Muscle layer of colon (tissue), 2 donors: ENCODE measurements around the gene ADGRB3.

Source experiments
- H3K27ac ChIP-seq: one replicate; pipeline ENCODE4 v1.7.0; 2013; ENCODE audit warnings: low read depth, mild to moderate bottlenecking, low read length, moderate library complexity
- H3K27me3 ChIP-seq, 2 donors: one replicate each; pipeline ENCODE4 v1.7.0; 2013; ENCODE audit warnings: low read length in 2 of 2, mild to moderate bottlenecking in 2 of 2; ENCODE audit not compliant: insufficient read depth in 2 of 2, control insufficient read depth in 1 of 2
- H3K36me3 ChIP-seq: one replicate; pipeline ENCODE4 v1.7.0; 2013; ENCODE audit warnings: mild to moderate bottlenecking, low read length; ENCODE audit not compliant: insufficient read depth
- H3K4me1 ChIP-seq: one replicate; pipeline ENCODE4 v1.7.0; 2013; ENCODE audit warnings: mild to moderate bottlenecking, low read length; ENCODE audit not compliant: insufficient read depth
- H3K4me3 ChIP-seq, 2 donors: one replicate each; pipeline ENCODE4 v1.7.0; 2013; ENCODE audit warnings: low read length in 2 of 2, low read depth in 1 of 2, mild to moderate bottlenecking in 1 of 2, moderate library complexity in 1 of 2
- H3K9ac ChIP-seq: one replicate; pipeline ENCODE4 v1.7.0; 2013; ENCODE audit warnings: low read length
- H3K9me3 ChIP-seq: one replicate; pipeline ENCODE4 v1.7.0; 2013; ENCODE audit warnings: mild to moderate bottlenecking, low read length
- donor health status: abdominal sarcoma.
- donor health status: Adenocarcinoma of cecum.

ADGRB3 gene

DNA sequence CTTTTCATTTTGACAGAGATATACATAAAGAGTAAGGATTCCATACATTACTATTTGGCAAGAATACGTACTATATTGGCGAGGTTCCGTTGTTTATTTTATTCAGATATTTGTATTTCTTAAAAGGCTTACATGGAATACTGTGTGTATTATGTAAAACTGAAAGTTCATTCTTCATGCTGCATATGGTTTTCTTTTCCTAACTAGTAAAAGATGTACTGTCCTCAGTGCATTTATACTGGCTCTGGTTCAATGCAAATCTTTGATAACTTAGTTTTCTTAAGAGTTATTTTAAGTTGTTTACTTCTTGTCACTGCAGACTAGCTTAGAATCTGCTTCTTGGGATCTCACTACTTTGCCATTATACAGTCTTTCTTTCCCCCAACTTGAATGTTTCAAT lies 42.0 kb downstream of the ADGRB3 start:
- Histone ChIP-seq H3K9ac (no peak overlapping the region), H3K9me3 (no peaks in the 10 kb centered on the region), H3K27ac (no peak overlapping the region), H3K4me1 (no peaks in the 10 kb centered on the region), H3K4me3 (no peak overlapping the region), H3K27me3 (no peaks in the 10 kb centered on the region), H3K36me3 (no peaks in the 10 kb centered on the region)

DNA sequence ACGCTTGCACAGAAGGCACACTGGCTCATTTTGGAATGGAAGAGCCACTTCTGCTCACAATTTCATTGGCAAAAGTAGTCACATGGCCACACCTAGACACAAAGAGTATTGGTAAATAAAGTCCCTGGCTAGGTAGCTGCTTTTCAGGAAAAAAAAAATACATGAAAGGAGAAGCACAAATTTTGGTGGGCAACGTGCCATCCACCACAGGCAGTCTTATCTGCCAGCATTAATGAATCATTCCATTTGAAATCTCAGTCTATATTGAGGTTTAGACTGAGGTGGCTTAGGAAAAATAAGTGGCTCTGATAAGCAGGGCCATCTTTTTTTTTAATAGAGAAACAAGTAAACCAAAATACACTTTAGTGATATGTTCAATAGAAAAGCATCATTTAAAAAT lies 44.3 kb downstream of the ADGRB3 start:
- Histone ChIP-seq H3K4me1 (no peaks in the 10 kb centered on the region), H3K36me3 (no peaks in the 10 kb centered on the region), H3K27me3 (no peaks in the 10 kb centered on the region), H3K4me3 (no peak overlapping the region), H3K27ac (no peak overlapping the region), H3K9ac (no peak overlapping the region), H3K9me3 (no peaks in the 10 kb centered on the region)

DNA sequence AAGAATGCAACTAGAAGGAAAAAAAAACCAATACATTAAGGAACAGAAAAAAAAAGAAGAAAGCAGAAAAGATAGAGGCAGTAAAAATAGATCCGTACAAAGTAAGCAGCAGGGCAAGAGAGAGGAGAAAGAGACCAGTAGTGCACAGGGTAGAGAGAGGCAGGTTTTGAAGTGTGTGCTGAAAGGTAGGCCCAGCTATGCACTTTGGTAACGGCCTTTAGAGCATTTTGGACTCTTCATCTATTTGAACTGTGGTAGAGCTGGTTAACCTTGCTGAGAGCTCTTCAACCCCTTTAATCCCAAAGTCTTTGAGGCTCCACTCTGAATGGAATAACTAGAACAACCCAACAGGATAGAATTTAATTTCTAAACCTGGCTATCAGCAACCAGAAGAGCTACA lies 45.2 kb downstream of the ADGRB3 start:
- H3K27me3 ChIP-seq: no peaks in the 10 kb centered on the region
- H3K9ac ChIP-seq: no peak overlapping the region
- H3K4me3 ChIP-seq: no peak overlapping the region
- H3K9me3 ChIP-seq: no peaks in the 10 kb centered on the region
- H3K36me3 ChIP-seq: no peaks in the 10 kb centered on the region
- no peak overlapping the region for H3K27ac ChIP-seq
- no peaks in the 10 kb centered on the region for H3K4me1 ChIP-seq

DNA sequence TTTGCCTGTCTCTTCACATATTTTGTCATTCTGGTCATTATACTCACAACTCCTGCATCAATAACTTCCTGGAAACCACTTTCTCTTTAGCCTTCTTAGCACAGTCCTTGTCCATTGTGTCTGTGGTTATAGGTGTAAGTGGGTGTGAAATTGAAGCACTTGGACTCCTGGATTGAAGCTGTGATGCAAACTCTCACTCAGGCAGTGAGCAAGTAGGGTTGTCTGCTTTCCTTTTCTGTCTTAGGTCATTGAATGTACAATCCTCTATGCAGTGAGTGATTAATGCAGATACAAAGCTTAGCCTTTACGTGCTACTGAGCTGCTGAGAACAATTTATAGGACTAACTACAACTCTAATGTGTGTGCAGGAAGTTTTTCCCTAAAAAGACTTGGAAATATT lies 54.8 kb downstream of the ADGRB3 start:
- no peaks in the 10 kb centered on the region for H3K4me1 ChIP-seq
- no peaks in the 10 kb centered on the region for H3K27me3 ChIP-seq
- no peak overlapping the region for H3K9ac ChIP-seq
- H3K36me3 ChIP-seq: no peaks in the 10 kb centered on the region
- no peak overlapping the region for H3K4me3 ChIP-seq
- H3K27ac ChIP-seq: no peak overlapping the region
- H3K9me3 ChIP-seq: no peaks in the 10 kb centered on the region

DNA sequence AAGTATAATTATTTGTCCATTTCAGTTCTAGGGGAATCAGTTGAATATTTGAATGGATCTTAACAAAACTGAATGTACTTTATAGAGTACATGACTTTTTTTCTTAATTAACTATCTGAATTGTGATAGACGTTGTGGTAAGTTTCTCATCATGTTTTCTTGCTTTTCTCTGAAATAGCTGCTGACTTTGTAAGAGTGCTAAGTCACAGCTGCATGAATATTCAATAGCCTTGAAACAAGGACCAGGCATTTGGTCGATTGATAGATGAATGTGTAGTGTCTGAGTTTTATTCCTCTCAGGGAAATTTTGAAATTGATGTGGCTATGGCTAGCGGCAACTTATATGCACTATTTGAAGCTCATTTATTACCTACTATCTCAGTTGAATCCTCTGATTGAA lies 56.0 kb downstream of the ADGRB3 start:
- Histone ChIP-seq H3K9me3 (no peaks in the 10 kb centered on the region), H3K27ac (no peak overlapping the region), H3K27me3 (no peaks in the 10 kb centered on the region), H3K4me1 (no peaks in the 10 kb centered on the region), H3K36me3 (no peaks in the 10 kb centered on the region), H3K9ac (no peak overlapping the region), H3K4me3 (no peak overlapping the region)

DNA sequence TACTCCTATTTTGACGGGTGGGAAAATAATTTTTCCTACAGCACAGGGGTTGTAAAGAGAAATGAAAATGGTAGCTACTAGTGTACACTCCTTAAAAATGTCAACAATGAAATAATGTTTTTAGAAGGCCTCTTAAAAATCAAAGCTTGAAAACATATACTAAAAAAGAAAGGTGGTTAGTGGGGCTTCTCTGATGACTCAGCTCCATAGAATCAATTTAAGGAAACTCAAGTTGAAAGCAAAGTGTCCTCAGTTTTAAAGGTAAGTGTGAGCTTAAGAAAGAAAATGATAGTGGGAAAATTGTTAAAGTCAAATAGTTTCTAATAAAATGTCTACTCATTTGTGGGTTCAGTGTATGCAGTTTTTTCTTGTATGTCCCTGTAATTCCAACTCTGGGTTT lies 58.2 kb downstream of the ADGRB3 start:
- Histone ChIP-seq H3K36me3 (no peaks in the 10 kb centered on the region), H3K27me3 (no peaks in the 10 kb centered on the region), H3K9ac (no peak overlapping the region), H3K9me3 (no peaks in the 10 kb centered on the region), H3K4me1 (no peaks in the 10 kb centered on the region), H3K4me3 (no peak overlapping the region), H3K27ac (no peak overlapping the region)

DNA sequence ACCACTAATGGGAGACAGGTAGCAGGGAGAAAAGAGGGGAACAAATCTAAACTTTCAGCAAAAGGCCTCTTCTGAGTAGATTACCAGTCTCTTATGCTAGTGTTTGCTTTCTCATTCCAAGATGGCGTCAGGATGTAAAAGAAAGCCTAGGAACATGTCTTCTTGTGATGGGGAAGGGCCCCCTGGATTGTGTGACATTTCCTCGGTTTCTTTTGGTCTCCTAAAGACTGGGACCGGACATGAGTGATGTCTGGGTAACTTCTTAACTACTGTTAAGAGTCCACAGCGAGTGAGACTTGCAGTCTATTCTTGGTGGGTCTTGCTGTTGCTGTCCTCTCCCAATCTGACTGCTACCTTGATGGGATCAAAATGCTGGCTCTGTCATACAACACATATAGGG lies 60.3 kb downstream of the ADGRB3 start:
- no peak overlapping the region for H3K27ac ChIP-seq
- H3K36me3 ChIP-seq: no peaks in the 10 kb centered on the region
- no peaks in the 10 kb centered on the region for H3K4me1 ChIP-seq
- no peak overlapping the region for H3K4me3 ChIP-seq
- H3K9ac ChIP-seq: no peak overlapping the region
- H3K9me3 ChIP-seq: no peaks in the 10 kb centered on the region
- H3K27me3 ChIP-seq: no peaks in the 10 kb centered on the region

DNA sequence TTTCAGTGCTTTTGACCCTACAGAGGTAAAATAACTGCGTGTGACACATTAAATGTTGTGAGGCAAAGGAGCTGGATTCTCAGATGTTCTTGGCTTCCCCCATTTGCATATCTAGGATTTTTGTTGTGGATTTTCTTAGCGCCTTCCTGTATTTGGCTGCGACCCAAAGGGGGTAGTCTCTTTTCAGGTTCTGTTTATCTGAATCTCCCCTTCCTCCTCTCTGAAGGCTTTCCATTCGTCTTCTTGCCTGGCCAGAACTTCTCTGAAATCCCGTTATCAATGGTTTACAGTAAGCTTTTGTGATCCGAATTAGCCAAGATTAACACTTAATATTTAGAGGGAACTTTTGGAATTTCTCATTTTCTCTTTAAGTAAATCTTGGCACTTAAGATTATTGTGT lies 60.8 kb downstream of the ADGRB3 start:
- no peaks in the 10 kb centered on the region for H3K27me3 ChIP-seq
- no peak overlapping the region for H3K4me3 ChIP-seq
- no peaks in the 10 kb centered on the region for H3K9me3 ChIP-seq
- H3K4me1 ChIP-seq: no peaks in the 10 kb centered on the region
- no peak overlapping the region for H3K27ac ChIP-seq
- no peaks in the 10 kb centered on the region for H3K36me3 ChIP-seq
- H3K9ac ChIP-seq: no peak overlapping the region

DNA sequence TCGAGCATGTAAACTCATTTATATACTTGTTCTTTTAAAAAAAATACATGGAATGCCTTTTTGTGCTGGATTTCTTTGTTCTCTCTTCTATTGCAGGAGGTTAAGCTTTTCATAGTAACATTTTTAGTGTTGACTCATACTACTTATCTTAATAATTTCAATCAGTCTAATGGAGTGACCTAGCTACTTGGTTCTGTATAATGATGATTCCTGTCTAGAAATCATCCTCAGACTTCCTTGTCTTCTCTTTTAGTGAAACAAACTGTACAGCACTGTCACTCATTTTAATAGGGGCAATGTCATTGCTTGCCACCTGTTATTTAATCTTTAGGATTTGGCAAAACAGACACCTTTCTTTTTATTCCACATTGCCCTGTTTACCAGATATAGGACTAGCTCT lies 62.3 kb downstream of the ADGRB3 start:
- H3K27me3 ChIP-seq: no peaks in the 10 kb centered on the region
- H3K36me3 ChIP-seq: no peaks in the 10 kb centered on the region
- H3K4me1 ChIP-seq: no peaks in the 10 kb centered on the region
- H3K9me3 ChIP-seq: no peaks in the 10 kb centered on the region
- no peak overlapping the region for H3K9ac ChIP-seq
- H3K4me3 ChIP-seq: no peak overlapping the region
- H3K27ac ChIP-seq: no peak overlapping the region

DNA sequence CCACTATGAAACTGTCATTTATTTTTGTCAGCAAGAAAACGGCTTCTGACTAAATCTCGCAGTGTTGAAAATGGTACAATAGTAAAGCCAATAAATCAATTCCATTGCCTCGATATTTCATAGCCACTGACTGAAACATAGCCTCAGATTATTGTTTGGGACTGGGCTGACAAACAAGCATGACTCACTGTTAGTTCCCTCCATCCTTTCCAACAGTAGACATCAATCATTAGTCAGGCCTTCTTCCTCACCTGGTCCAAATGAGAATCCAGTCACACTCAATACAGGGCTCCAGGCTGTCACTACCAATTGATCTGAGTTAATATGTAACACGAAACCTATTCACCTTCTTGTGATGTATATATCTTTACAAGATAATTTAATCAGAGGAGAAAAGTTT lies 66.1 kb downstream of the ADGRB3 start:
- Histone ChIP-seq H3K27me3 (no peaks in the 10 kb centered on the region), H3K27ac (no peak overlapping the region), H3K9ac (no peak overlapping the region), H3K4me3 (no peak overlapping the region), H3K9me3 (no peaks in the 10 kb centered on the region), H3K36me3 (no peaks in the 10 kb centered on the region), H3K4me1 (no peaks in the 10 kb centered on the region)

DNA sequence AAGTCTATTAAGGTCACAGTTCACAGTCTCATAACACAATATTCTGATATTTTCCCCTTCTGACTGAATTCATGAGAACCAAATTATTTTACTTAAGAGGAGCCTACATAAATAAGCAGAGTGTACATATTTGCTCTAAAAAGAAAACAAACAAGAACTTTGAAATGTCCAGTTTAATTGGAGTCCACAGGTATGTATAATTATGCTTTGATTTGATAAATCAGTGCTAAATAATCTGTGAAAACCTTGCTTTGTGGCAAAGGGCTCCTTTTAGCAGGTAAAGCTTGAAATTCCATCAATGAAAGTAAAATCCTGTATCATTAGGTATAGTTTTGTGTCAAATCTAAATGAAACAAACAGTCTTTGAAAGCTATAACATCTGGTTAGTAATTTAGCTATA lies 69.4 kb downstream of the ADGRB3 start:
- Histone ChIP-seq H3K4me3 (no peak overlapping the region), H3K27ac (no peak overlapping the region), H3K27me3 (no peaks in the 10 kb centered on the region), H3K36me3 (no peaks in the 10 kb centered on the region), H3K4me1 (no peaks in the 10 kb centered on the region), H3K9me3 (no peaks in the 10 kb centered on the region), H3K9ac (no peak overlapping the region)

DNA sequence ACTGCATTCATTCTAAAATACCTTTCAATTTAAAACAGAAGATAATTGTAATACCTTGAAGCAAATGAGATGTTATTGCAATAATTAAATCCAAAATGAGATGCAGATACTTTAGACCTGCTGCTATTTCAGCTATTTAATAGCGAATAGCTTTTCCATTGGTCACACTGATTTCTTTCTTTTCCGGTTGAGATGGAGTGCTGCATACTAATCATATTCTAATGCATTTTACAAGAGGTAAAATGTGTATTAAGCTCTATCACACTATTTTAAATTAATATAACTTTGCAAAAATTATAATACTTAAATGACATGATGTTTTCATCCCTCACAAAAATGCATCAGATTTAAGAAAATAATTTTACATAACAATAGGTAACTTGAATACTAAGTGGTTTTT lies 74.0 kb downstream of the ADGRB3 start:
- H3K27ac ChIP-seq: no peak overlapping the region
- no peaks in the 10 kb centered on the region for H3K36me3 ChIP-seq
- no peaks in the 10 kb centered on the region for H3K9me3 ChIP-seq
- no peaks in the 10 kb centered on the region for H3K27me3 ChIP-seq
- no peak overlapping the region for H3K4me3 ChIP-seq
- H3K9ac ChIP-seq: no peak overlapping the region
- H3K4me1 ChIP-seq: no peaks in the 10 kb centered on the region
